PFSK-1 (cell line): Measurements from ENCODE around the gene ANKRD18A.

Source experiments
- FOXP2 ChIP-seq: optimal IDR thresholded peaks from 2 replicates; pipeline ENCODE3; 2011; ENCODE audit warnings: borderline replicate concordance, control low read depth, inconsistent platforms; ENCODE audit not compliant: insufficient read depth; ENCODE audit errors: extremely low read length, extremely low read depth
- POLR2AphosphoS5 ChIP-seq: IDR thresholded peaks from 2 replicates; pipeline ENCODE4 v1.6.1; 2012; ENCODE audit warnings: low read depth, mild to moderate bottlenecking, control low read depth, low read length, moderate library complexity
- SIN3A ChIP-seq: IDR thresholded peaks from 2 replicates; pipeline ENCODE4 v1.6.1; 2012; ENCODE audit warnings: mild to moderate bottlenecking, low read length, moderate library complexity, borderline replicate concordance; ENCODE audit not compliant: insufficient read depth
- TAF1 ChIP-seq: IDR thresholded peaks from 2 replicates; pipeline ENCODE4 v1.6.1; 2012; ENCODE audit warnings: low read length, control low read depth, borderline replicate concordance; ENCODE audit not compliant: insufficient read depth
- TF ChIP-seq, protein P1 (sequence below), 2 experiments: IDR thresholded peaks; 2 replicates each; pipeline versions ENCODE4 v1.6.1 to v1.8.0; 2011 to 2012; ENCODE audit warnings: low read depth in 2 of 2, low read length in 2 of 2, control low read depth in 1 of 2, inconsistent platforms in 1 of 2, mild to moderate bottlenecking in 1 of 2, moderate library complexity in 1 of 2; ENCODE audit not compliant: insufficient read depth in 1 of 2

Gene ANKRD18A

GRCh38 chr9:38644601-38645000 is 24.2 kb upstream of the ANKRD18A start:
- TF ChIP-seq POLR2AphosphoS5, result no peak
- TF ChIP-seq SIN3A, result no peak
- TF ChIP-seq TAF1, result no peak
- TF ChIP-seq, protein P1, sequence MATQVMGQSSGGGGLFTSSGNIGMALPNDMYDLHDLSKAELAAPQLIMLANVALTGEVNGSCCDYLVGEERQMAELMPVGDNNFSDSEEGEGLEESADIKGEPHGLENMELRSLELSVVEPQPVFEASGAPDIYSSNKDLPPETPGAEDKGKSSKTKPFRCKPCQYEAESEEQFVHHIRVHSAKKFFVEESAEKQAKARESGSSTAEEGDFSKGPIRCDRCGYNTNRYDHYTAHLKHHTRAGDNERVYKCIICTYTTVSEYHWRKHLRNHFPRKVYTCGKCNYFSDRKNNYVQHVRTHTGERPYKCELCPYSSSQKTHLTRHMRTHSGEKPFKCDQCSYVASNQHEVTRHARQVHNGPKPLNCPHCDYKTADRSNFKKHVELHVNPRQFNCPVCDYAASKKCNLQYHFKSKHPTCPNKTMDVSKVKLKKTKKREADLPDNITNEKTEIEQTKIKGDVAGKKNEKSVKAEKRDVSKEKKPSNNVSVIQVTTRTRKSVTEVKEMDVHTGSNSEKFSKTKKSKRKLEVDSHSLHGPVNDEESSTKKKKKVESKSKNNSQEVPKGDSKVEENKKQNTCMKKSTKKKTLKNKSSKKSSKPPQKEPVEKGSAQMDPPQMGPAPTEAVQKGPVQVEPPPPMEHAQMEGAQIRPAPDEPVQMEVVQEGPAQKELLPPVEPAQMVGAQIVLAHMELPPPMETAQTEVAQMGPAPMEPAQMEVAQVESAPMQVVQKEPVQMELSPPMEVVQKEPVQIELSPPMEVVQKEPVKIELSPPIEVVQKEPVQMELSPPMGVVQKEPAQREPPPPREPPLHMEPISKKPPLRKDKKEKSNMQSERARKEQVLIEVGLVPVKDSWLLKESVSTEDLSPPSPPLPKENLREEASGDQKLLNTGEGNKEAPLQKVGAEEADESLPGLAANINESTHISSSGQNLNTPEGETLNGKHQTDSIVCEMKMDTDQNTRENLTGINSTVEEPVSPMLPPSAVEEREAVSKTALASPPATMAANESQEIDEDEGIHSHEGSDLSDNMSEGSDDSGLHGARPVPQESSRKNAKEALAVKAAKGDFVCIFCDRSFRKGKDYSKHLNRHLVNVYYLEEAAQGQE (IDR thresholded peaks at IDR 0.05; ENCODE audit: insufficient read depth in 1 of 2, low read depth in 2 of 2, low read length in 2 of 2), result no peak
- no peak for TF ChIP-seq FOXP2

DNA sequence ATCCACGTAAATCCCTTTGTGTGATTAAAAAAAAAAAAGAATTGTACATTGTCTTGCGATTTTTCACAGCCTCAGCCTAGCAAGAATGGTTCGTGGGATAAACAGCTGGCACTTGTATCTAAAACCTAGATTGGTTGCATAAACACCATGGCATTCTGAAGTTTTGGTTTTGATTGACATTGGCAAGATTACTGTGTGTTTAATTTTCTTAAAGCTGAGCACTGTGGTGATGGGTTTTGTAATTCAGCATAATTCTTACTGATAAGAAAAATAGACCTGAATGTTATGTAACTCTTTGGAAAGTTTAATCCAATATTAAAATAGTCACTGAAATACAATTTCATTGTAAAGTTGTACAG is 23.4 kb upstream of the ANKRD18A start:
- TF ChIP-seq FOXP2 (no peak), POLR2AphosphoS5 (no peak), TAF1 (no peak)

DNA sequence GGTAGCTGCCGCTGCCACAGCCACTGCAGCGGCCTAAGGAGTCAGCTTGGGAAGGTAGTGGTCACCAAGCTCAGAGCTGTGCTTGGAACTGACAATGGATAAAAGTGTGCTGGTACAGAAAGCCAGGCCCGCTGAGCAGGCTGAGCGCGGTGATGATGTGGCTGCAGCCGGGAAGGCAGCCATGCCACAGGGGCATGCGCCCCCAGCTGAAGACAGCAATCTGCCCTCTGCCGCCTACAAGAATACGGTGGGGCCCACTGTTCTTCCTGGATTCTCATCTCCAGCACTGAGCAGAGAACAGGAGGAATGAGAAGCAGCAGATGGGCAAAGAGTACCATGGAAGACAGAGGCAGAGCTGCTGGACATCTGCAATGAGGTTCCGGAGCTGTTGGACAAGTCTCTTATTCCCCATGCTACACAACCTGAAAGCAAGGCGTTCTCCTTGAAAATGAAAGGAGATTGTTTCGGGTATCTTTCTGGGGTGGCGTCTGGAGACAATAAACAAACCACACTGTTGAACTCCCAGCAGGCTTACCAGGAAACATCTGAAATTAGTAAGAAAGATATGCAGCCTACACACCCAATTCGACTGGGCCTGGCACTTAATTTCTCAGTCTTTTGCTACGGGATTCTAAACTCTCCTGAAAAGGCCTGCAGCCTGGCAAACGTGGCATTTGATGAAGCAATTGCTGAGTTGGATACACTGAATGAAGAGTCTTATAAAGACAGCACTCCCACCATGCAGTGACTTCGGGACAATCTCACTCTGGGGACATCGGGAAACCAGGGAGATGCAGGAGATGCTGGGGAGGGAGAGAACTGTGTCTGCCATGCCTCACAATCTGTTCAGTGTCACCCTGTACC is 22.8 kb upstream of the ANKRD18A start:
- TF ChIP-seq POLR2AphosphoS5 (no peak), SIN3A (no peak), FOXP2 (no peak), TAF1 (no peak)
- TF ChIP-seq, protein P1 (IDR thresholded peaks at IDR 0.05; ENCODE audit: insufficient read depth in 1 of 2, low read depth in 2 of 2, low read length in 2 of 2), result no peak

DNA sequence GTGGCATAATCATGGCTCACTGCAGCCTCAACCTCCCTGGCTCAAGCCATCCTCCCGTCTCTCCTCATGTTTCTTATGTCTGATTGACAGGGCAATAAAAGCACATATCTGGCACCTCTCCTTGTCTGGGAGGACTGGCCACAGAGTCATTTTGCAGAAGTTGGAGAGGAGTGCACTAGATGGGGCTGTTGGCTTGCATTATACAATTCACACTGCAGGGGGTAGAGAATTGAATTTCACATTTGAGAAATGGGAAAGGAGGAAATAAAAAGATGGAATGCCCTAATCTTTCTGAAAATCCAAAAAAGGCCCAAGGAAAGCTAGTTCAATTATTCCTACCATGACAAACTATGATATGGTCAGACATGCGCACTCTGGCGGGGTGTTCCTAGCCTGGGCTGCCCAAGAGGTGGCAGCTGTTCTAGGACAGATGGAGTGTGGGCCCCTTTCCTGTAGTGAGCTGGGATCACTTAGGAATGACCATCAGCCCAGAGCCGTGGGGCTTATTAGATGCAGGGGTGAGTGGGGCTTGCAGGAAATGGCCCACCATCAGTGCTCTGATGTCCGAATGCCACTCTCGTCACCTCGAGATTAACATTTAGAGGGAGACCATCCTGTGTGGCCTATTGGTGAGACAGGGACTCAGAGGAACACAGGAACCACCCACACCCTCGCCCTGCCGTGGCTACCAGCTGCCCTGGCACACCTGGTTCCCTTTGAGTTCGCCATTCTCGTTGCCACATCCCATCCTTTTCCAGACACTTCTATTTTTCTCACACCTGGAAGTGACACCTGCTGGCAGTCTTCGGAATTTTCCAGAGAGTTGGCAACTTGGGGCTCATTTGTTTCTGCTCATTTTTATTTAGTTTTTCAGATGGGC is 21.8 kb upstream of the ANKRD18A start:
- TF ChIP-seq FOXP2 (no peak), TAF1 (no peak), SIN3A (no peak), POLR2AphosphoS5 (no peak)
- TF ChIP-seq, protein P1 (IDR thresholded peaks at IDR 0.05; ENCODE audit: insufficient read depth in 1 of 2, low read depth in 2 of 2, low read length in 2 of 2), result no peak

DNA sequence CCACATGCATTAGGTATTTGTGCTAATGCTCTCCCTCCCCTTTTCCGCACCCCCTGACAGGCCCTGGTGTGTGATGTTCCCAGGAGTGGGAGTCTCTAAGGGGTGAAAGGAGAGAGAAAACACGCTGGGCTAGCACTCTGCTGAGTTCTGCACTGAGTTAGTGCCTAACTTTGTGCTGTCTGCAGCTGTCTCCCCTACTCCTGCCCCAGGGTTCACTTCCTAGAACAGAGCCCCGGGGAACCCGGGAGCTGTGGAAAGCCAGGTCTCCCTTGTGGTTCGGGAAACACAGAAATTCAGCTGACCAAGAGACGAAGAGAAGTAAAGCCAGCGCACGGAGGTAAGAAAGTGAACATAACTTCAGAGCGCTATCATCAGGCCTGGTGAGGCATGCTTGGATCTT is 20.7 kb upstream of the ANKRD18A start:
- TF ChIP-seq, protein P1 (IDR thresholded peaks at IDR 0.05; ENCODE audit: insufficient read depth in 1 of 2, low read depth in 2 of 2, low read length in 2 of 2), result no peak
- TF ChIP-seq SIN3A (no peak), TAF1 (no peak), POLR2AphosphoS5 (no peak), FOXP2 (no peak)
